Tibial nerve (tissue), 4 donors: ENCODE measurements around the gene LENG8.

Source experiments
- CTCF ChIP-seq, 5 experiments: fragments of 200-600 bp in 3 of 5; fragments of 450-650 bp in 2 of 5; sonication (generic) in 3 of 5; IDR thresholded peaks; one replicate each; pipeline ENCODE4 v1.5.1; 2016 to 2019; ENCODE audit warnings: antibody characterized with exemption in 5 of 5, mild to moderate bottlenecking in 3 of 5, moderate library complexity in 2 of 5
- EP300 ChIP-seq, 2 donors: sonication (generic); formaldehyde crosslinking; IDR thresholded peaks; one replicate each; pipeline ENCODE4 v1.6.1; 2017; ENCODE audit warnings: antibody characterized with exemption in 2 of 2, mild to moderate bottlenecking in 1 of 2
- POLR2A ChIP-seq, 2 donors: fragments of 450-650 bp; IDR thresholded peaks; one replicate each; pipeline ENCODE4 v1.6.1; 2017; ENCODE audit warnings: antibody characterized with exemption in 2 of 2, mild to moderate bottlenecking in 2 of 2, moderate library complexity in 2 of 2

- TF ChIP-seq CTCF (IDR thresholded peaks at IDR 0.05) (no peak), POLR2A (IDR thresholded peaks at IDR 0.05) (no peak), EP300 (IDR thresholded peaks at IDR 0.05) (no peak)
Observed at GRCh38 chr19:54489766-54490165, 40.8 kb downstream of the LENG8 start.
